Measurements from ENCODE around the gene LRATD1. TPM values are rescaled to one million over a fixed set of nuclear protein-coding genes. Genes with fewer than 3 reads are reported as not detected.

The LRATD1 gene
- total RNA-seq, 2 donors from 2014 or later = 3.1 to 10.5 TPM

GRCh38 chr2:14623237-14623636, 9.3 kb upstream of the LRATD1 start:
- Histone ChIP-seq H3K27me3 (no peaks in the 10 kb centered on the region), H3K4me3 (no peak overlapping the region), H3K27ac (no peak overlapping the region), H3K9me3 (no peaks in the 10 kb centered on the region), H3K4me1 (no peaks in the 10 kb centered on the region), H3K36me3 (no peaks in the 10 kb centered on the region)
- DNase-seq (ENCODE audit: low spot score) = no peak
- TF ChIP-seq, protein P1, sequence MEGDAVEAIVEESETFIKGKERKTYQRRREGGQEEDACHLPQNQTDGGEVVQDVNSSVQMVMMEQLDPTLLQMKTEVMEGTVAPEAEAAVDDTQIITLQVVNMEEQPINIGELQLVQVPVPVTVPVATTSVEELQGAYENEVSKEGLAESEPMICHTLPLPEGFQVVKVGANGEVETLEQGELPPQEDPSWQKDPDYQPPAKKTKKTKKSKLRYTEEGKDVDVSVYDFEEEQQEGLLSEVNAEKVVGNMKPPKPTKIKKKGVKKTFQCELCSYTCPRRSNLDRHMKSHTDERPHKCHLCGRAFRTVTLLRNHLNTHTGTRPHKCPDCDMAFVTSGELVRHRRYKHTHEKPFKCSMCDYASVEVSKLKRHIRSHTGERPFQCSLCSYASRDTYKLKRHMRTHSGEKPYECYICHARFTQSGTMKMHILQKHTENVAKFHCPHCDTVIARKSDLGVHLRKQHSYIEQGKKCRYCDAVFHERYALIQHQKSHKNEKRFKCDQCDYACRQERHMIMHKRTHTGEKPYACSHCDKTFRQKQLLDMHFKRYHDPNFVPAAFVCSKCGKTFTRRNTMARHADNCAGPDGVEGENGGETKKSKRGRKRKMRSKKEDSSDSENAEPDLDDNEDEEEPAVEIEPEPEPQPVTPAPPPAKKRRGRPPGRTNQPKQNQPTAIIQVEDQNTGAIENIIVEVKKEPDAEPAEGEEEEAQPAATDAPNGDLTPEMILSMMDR (IDR thresholded peaks at IDR 0.05) = no peak

- no peak overlapping the region for H3K27ac ChIP-seq
- no peaks in the 10 kb centered on the region for H3K36me3 ChIP-seq
- H3K4me1 ChIP-seq = no peaks in the 10 kb centered on the region
- no peak overlapping the region for H3K4me3 ChIP-seq
- TF ChIP-seq, protein P1 (IDR thresholded peaks at IDR 0.05) = no peak
- no peak for DNase-seq (ENCODE audit: low spot score)
- H3K9me3 ChIP-seq = no peaks in the 10 kb centered on the region
- H3K27me3 ChIP-seq = no peaks in the 10 kb centered on the region
Observed at GRCh38 chr2:14626873-14627272, 5.6 kb upstream of the LRATD1 start.

- Histone ChIP-seq H3K27ac (no peak overlapping the region), H3K27me3 (peaks cover 0 to 7% of the 10 kb centered on the region in 2 donors)
Observed at GRCh38 chr2:14628901-14629300, 3.6 kb upstream of the LRATD1 start.

GRCh38 chr2:14631406-14632040, 994 bp upstream of the LRATD1 start:
- TF ChIP-seq, protein P1 (IDR thresholded peaks at IDR 0.05) = no peak
- Histone ChIP-seq H3K27ac (no peak overlapping the region), H3K4me1 (peaks cover 0 to 42% of the 10 kb centered on the region in 2 donors), H3K36me3 (no peaks in the 10 kb centered on the region), H3K9me3 (no peaks in the 10 kb centered on the region), H3K4me3 (peak overlapping the region in 1 of 2 donors; percentile 53), H3K27me3 (peaks cover 0 to 9% of the 10 kb centered on the region in 2 donors)
- DNase-seq (ENCODE audit: low spot score) = no peak

More at GRCh38 chr2:14628901-14629300, 3.6 kb upstream of the LRATD1 start:
- no peak overlapping the region for H3K4me3 ChIP-seq
- no peaks in the 10 kb centered on the region for H3K9me3 ChIP-seq
- H3K4me1 ChIP-seq = peaks cover 0 to 20% of the 10 kb centered on the region in 2 donors
- TF ChIP-seq, protein P1 (IDR thresholded peaks at IDR 0.05) = no peak
- no peak for DNase-seq (ENCODE audit: low spot score)
- no peaks in the 10 kb centered on the region for H3K36me3 ChIP-seq

GRCh38 chr2:14633061-14633460, 544 bp downstream of the LRATD1 start:
- peaks cover 0 to 42% of the 10 kb centered on the region in 2 donors for H3K4me1 ChIP-seq

More at GRCh38 chr2:14633061-14633460, 544 bp downstream of the LRATD1 start:
- Histone ChIP-seq H3K4me3 (peak overlapping the region; percentile 21 to 54), H3K27ac (no peak overlapping the region), H3K9me3 (no peaks in the 10 kb centered on the region), H3K36me3 (no peaks in the 10 kb centered on the region), H3K27me3 (peaks cover 0 to 9% of the 10 kb centered on the region in 2 donors)
- DNase-seq (ENCODE audit: low spot score) = no peak
- TF ChIP-seq, protein P1 (IDR thresholded peaks at IDR 0.05) = no peak
